LNCAP (cell line): ENCODE results near the gene MTNR1A.

Experiments used
- CTCF ChIP-seq: fragments of 450-650 bp; IDR thresholded peaks from 2 replicates; pipeline ENCODE4 v1.5.1; 2017; ENCODE audit warnings: mild to moderate bottlenecking

MTNR1A gene

DNA sequence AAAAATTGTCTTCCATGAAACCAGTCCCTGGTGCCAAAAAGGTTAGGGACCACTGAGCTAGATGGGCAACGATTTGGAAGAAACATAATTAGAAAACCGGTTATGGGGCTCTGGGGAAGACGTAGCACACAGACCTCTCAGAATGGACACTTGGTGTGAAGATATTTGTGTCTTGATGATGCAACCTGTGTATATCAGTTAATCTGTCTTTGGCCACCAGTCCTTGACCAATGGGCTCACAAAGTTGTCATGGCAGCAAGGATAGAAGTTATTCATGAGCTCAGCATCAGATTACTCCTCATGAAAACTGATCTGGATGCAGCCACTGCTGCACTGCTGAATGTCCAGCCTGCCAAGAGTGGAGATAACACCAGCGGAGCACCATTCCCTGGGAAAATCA lies 13.6 kb downstream of the MTNR1A start:
- TF ChIP-seq CTCF = no peak

DNA sequence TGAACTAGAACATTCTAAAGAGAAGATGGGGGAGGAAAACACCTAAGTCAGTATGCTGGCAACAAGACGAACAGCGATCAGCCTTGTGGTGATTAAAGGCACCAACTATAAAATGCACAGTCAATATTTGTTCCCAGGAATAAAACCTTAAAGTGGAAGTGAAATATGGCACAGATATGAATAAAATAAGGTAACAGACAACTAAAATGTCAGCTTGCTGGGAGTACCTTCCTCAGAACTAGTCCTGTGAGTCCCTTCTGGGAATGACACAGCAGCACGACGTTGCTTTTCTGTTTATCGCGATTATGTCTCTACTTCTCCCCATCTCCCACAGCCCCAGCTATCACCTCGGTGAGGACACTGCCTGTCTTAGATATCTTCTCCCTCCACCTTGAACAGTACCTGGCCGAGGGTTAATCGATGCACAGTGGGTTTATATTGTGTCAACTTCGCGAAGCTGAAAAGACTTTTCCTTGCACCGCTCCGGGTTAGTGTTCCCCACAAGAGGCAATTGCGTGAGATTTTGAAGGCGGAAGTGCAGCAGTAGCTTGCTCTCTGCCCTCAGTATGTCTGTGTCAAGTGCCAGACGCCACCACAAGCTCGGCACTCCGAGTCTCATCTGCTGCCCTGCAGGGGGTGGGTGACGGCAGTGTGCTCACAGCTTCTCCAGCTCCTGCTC lies 17.4 kb downstream of the MTNR1A start:
- TF ChIP-seq CTCF = no peak

- TF ChIP-seq CTCF = no peak
Observed at GRCh38 chr4:186536285-186536684, 19.1 kb downstream of the MTNR1A start.

- no peak for TF ChIP-seq CTCF
Observed at GRCh38 chr4:186534056-186534455, 21.3 kb downstream of the MTNR1A start.

- TF ChIP-seq CTCF = no peak
Observed at GRCh38 chr4:186516287-186516686, 39.1 kb downstream of the MTNR1A start.

GRCh38 chr4:186514271-186514950 lies 41.0 kb downstream of the MTNR1A start:
- TF ChIP-seq CTCF = no peak

GRCh38 chr4:186502231-186502630 lies 53.1 kb downstream of the MTNR1A start:
- TF ChIP-seq CTCF = no peak

DNA sequence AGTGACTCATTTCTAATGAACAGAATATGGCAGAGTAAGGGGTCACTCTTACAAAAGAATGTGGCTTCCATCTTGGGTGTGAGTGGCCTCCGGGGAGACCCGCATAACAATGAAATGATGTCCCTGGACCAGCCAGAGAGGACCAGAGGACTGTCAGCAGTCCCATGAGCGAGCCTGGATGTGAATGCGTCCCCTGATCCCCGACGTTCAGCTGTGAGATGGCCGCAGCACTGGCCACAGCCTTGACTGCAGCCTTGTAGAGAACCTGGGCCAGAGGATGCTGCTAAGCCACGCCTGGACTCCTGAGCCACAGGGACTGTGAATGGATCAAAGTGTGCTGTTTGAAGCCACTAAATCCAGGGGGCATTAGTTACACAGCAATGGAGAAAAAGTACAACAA lies 53.8 kb downstream of the MTNR1A start:
- TF ChIP-seq CTCF = no peak
